Measurements from ENCODE around the gene PPP2R2B. TPM values are rescaled to one million over a fixed set of nuclear protein-coding genes. Genes with fewer than 3 reads are reported as not detected.
"Not testable (repeated sequence)": the region's sequence is repeated elsewhere in the genome, so short reads cannot be mapped to it uniquely, and the experiment has no call there.

PPP2R2B gene
- polyA plus RNA-seq, 1 donor, result 1.2 TPM

DNA sequence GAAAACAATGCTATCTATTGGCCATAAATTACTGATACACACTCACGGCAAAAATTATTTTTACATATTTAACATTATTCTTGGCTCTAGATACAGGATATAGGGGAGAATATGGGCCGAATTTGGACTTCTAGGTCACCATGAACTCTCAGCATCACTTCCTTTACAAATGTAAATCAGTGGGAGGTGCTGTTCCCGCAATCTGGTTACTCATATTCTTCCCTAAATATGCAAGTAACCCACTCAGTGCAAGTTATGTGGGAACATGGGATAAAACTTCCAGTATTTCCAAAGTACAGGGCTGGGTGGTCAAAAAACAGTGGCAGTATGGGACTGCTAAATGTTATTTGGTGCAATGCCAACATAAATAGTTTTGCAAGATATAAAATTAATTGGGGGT is 145.6 kb downstream of the PPP2R2B start:
- no peak for DNase-seq

- DNase-seq, result no peak
These were observed 146.5 kb downstream of the PPP2R2B start for GRCh38 chr5:146731909-146732659.

- not testable (repeated sequence) for DNase-seq
These were observed 149.8 kb downstream of the PPP2R2B start for GRCh38 chr5:146728746-146729145.

DNA sequence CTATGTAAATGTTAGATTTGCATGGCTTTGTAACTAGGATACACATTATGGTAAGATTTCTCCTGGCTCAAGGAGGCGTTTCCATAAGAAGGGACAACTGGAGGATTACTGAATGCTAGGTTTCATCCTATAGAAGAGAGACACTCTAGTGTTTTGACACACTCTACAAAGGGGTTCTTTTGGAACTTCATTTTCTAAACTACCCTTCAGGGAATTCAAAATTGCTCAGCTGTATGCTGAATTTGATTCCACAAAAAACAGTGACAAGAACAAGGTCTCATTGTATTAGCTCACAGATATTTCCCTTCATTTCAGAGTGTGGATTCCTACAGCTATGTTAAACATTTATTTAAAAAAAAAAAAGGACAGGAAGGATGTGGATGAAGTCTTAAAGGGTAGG is 151.7 kb downstream of the PPP2R2B start:
- no peak for DNase-seq

- no peak for DNase-seq
These were observed 152.5 kb downstream of the PPP2R2B start for GRCh38 chr5:146726020-146726419.

DNA sequence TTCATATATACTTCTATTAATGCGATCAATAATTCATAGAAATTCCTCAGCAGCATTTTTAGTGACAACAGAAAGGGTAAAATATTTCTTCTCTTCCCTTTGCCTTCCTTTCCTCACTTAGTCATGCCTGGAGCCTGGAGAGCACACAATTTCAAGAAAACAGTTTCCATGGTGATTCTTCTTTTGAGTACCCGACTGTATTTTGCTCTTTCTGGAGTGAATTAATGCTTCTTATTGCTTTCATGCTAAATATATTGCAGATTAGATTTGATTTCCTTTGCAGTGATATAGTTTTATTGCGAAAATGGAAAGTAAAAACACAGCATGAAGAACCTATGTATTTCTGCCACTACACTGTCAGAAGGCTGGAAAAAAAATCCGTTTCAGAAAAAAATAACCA is 153.5 kb downstream of the PPP2R2B start:
- DNase-seq, result no peak

DNA sequence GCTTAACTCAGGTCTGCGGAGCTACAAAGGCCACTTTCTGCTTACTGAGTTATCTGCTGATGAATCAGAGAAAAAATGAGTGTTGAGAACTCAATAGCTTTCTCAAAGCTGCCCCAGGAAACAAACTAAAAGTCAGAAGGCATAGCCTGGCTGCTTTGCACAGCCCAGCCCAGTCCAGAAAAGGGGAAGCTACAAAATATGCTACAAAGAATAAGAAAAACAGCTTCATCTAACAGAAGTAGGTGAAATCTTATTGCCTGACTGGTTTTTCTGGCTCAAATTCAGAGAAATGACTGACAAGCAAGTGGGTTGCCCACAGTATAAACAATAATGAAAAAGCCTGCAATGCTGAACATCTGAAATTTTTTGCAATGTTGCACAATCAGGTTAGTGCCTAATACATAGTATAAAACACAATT is 156.2 kb downstream of the PPP2R2B start:
- no peak for DNase-seq

DNA sequence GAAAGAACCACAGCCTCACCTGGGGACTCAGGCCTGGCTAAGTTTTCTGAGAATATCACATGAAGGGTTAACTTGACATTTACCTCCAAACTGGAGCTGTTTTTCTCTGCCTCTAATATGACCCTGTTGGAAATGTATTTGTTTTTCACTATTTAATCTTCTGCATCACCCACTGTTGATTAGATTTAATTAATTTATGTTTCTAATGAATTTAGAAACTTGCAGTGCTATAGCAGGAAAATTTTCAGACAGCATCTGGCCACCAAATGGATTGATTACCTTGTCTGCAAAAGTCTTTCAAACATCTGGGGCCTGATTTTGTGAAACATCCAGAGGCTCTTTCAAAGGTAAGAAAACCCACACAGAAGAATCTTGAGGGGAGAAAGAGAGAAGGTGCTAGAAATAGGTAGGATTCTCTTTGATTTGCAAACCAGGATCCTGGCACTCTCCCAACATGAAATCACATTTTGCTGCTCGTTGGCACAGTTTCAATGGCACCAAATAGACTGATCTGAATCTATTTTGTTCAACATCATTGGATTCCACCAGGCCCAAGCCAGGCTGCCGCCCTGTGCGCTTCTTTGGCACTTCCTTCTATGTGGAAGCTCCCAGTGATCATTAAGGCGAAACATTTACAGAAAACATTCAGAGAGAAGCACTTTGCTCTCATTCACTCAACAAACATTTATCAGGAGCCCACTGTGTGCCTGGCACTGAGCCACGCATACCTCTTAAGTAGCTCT is 157.3 kb downstream of the PPP2R2B start:
- no peak for DNase-seq

GRCh38 chr5:146720107-146720506 is 158.4 kb downstream of the PPP2R2B start:
- DNase-seq, result no peak

GRCh38 chr5:146719179-146719578 is 159.4 kb downstream of the PPP2R2B start:
- no peak for DNase-seq

DNA sequence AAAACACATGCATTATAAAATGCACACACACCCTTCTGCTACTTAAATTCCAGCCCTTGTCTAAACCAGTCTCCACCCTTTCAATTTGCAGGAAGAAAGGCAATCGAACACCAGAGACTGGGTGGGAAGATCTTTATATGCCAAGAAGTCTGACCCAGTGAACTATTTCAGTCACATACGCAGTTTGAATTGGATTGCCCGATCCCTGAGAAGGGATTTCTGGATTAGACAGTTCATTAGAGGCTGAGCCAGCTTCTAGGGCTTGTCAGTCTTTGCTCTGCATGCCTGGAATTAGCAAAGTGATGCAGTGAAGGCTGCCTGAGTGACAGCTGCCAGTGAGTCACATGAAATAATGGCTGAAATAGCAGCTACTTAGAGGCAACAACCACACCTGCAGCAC is 159.9 kb downstream of the PPP2R2B start:
- DNase-seq, result peak; percentile 27

DNA sequence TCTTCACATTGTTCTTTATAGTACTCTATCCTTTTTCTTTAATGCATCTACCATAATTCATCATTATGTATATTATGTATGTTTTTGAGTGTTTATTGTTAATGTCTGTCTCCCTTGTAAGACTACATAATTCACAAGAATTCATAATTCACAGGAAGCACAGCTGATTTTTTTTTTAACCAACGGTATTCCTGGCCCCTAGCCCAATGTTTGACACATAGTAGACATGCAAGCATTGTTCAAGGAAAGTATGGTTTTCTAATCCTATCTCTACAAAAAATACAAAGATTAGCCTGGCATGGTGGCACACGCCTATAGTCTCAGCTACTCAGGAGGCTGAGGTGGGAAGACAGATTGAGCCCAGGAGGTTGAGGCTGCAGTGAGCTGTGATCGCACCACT is 160.6 kb downstream of the PPP2R2B start:
- no peak for DNase-seq

DNA sequence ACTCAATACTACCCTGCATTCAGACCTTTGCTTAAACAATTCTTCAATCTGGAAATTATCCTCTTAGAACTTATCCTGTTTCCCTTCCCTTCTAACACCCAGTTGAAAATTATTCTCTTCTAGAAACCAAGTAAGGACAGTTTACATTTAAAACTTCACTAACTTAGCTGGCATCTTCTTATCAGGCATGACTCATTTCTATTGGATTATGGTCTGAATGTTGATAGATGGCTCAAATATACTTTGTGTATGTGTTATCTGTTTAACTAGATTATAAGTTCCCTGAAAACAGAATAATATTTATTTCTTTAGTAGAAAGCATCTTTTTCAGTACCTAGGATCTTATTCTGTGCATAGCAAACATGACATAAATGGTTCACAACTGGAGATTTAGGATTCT is 161.9 kb downstream of the PPP2R2B start:
- DNase-seq, result no peak

GRCh38 chr5:146710348-146710747 is 168.2 kb downstream of the PPP2R2B start:
- DNase-seq, result no peak

- DNase-seq, result no peak
These were observed 171.2 kb downstream of the PPP2R2B start for GRCh38 chr5:146707316-146707715.

DNA sequence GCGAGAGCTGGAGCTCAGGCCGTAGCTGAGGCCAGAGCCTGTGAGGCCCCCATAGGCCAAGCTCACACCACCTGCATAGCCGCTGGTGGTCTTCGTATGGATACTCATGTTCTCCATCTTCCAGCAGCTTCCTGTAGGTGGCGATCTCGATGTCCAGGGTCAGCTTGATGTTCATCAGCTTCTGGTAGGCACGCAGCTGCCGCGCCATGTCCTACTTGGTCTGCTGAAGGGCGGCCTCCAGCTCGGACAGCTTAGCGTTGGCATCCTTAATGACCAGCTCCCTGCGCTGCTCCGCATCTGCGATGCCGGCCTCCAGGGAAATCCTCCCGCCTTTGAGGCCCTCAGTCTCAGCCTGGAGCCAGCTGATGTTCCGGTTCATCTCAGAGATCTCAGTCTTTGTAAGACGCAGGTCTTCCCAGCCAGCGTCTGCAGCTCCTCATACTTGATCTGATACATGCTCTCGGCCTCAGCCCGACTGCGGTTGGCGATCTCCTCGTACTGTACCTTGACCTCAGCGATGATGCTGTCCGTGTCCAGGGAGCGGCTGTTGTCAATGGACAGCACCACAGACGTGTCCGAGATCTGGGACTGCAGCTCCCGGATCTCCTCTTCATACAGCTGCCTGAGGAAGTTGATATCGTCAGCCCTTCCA is 172.1 kb downstream of the PPP2R2B start:
- DNase-seq, result no peak

GRCh38 chr5:146704949-146705665 is 173.4 kb downstream of the PPP2R2B start:
- no peak for DNase-seq

GRCh38 chr5:146703899-146704298 is 174.7 kb downstream of the PPP2R2B start:
- DNase-seq, result no peak

DNA sequence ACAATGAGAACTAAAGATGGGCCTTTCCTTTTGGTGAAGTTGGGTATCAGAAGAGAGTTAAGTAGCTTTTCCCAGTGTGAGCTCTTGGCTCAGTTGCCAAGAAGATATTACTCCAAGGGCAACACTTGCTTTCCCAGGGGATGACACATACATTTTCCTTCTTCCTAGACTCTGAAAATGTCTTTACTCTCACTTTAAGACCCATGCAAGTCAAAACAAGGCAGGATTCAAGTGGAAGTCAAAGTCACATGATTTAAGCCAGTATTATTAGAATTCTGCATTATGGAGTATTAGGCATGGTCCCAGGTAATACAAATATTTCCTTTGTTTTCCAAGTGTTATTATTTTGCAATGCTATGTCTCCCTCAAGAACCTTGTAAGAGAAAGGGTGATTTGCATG is 175.1 kb downstream of the PPP2R2B start:
- no peak for DNase-seq

GRCh38 chr5:146699664-146700418 is 178.7 kb downstream of the PPP2R2B start:
- no peak for DNase-seq

DNA sequence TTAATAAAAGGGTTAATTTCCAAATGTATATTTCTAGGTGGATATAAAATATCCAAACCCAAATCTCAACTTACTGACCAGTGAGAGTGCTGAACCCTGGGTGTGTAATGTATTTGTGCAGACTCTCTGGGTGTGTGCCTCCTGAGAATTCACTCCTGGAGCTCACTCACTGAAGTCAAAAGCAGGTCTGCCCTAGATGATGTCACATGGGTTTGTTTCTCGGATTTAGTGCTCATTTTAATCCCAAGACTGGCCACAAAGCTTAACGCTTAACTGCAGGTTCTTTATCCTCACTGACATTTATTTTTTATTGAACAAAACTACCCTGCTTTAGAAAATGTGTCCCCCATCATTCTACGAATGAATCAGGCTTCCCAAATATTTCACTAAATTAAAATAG is 179.4 kb downstream of the PPP2R2B start:
- DNase-seq, result no peak

DNA sequence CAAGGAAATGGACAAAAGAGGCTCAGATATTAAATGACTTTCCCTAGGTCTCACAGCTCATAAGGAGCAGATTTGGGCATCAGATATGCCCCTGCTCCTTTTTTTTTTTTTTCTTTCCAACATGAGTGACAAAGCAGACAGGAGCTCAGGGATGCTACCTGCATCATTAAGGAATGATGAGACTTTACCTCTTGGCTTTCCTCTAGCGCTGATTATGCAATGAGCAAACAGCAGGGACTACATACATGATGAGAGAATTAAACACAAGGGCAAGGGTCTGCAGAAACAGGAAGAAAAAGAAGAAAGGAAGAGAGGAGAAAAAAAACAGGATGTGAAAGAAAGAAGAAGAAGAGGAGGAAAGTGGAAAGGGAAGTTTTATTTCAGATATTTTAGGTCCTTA is 179.9 kb downstream of the PPP2R2B start:
- DNase-seq, result no peak

Measured in hindlimb muscle (tissue), 1 donor.